ENCODE results near the gene SCART1. TPM values are rescaled to one million over a fixed set of nuclear protein-coding genes. Genes with fewer than 3 reads are reported as not detected.

Gene SCART1
- total and polyA plus RNA-seq, 2 donors (not counting 1 experiment from before 2014, with no cell fraction given), result 0.84 to 2.5 TPM

- Histone ChIP-seq H3K4me3 (replicated peaks in 1 of 4; ENCODE audit: control extremely low read depth in 1 of 4, insufficient read depth in 1 of 4, low read depth in 3 of 4, low read length in 4 of 4) (no peak overlapping the region), H3K27me3 (ENCODE audit: control insufficient read depth, insufficient read depth, low read length) (no peaks in the 10 kb centered on the region), H3K4me1 (ENCODE audit: control insufficient read depth, extremely low read depth, insufficient read depth, low read length) (no peaks in the 10 kb centered on the region), H3K4me2 (ENCODE audit: extremely low read depth, insufficient read depth, low read length) (no peak overlapping the region), H4K20me1 (ENCODE audit: control insufficient read depth, extremely low read depth, insufficient read depth, low read length) (no peaks in the 10 kb centered on the region), H2AFZ (ENCODE audit: low read length) (no peak overlapping the region), H3K9me3 (ENCODE audit: control insufficient read depth, insufficient read depth, low read depth, low read length) (no peaks in the 10 kb centered on the region), H3K79me2 (ENCODE audit: control insufficient read depth, insufficient read depth, low read length) (no peaks in the 10 kb centered on the region), H3K27ac (ENCODE audit: insufficient read depth, low read length) (no peak overlapping the region), H3K36me3 (ENCODE audit: control insufficient read depth, insufficient read depth, low read length) (no peaks in the 10 kb centered on the region), H3K9ac (ENCODE audit: insufficient read depth, low read length) (no peak overlapping the region)
- TF ChIP-seq EZH2 (IDR thresholded peaks at IDR 0.05; ENCODE audit: low read length, missing control alignments), result no peak
- no peak for TF ChIP-seq CTCF (conservative IDR thresholded peaks at IDR 0.05 in 1 of 2, IDR thresholded peaks at IDR 0.05 in 1 of 2; ENCODE audit: low read depth in 1 of 2, low read length in 2 of 2)
- DNase-seq (ENCODE audit: low read depth in 2 of 2), result no peak
Observed at GRCh38 chr10:133474665-133475424, 21.1 kb downstream of the SCART1 start.

- Histone ChIP-seq H3K4me3 (replicated peaks in 1 of 4; ENCODE audit: control extremely low read depth in 1 of 4, insufficient read depth in 1 of 4, low read depth in 3 of 4, low read length in 4 of 4) (no peak overlapping the region), H3K27ac (ENCODE audit: insufficient read depth, low read length) (no peak overlapping the region), H3K9ac (ENCODE audit: insufficient read depth, low read length) (no peak overlapping the region), H2AFZ (ENCODE audit: low read length) (no peak overlapping the region), H3K9me3 (ENCODE audit: control insufficient read depth, insufficient read depth, low read depth, low read length) (no peaks in the 10 kb centered on the region), H3K4me1 (ENCODE audit: control insufficient read depth, extremely low read depth, insufficient read depth, low read length) (no peaks in the 10 kb centered on the region), H3K36me3 (ENCODE audit: control insufficient read depth, insufficient read depth, low read length) (no peaks in the 10 kb centered on the region), H3K4me2 (ENCODE audit: extremely low read depth, insufficient read depth, low read length) (no peak overlapping the region), H4K20me1 (ENCODE audit: control insufficient read depth, extremely low read depth, insufficient read depth, low read length) (no peaks in the 10 kb centered on the region), H3K27me3 (ENCODE audit: control insufficient read depth, insufficient read depth, low read length) (no peaks in the 10 kb centered on the region), H3K79me2 (ENCODE audit: control insufficient read depth, insufficient read depth, low read length) (no peaks in the 10 kb centered on the region)
- DNase-seq (ENCODE audit: low read depth in 2 of 2), result no peak
- TF ChIP-seq EZH2 (IDR thresholded peaks at IDR 0.05; ENCODE audit: low read length, missing control alignments) (no peak), CTCF (conservative IDR thresholded peaks at IDR 0.05 in 1 of 2, IDR thresholded peaks at IDR 0.05 in 1 of 2; ENCODE audit: low read depth in 1 of 2, low read length in 2 of 2) (no peak)
Observed at GRCh38 chr10:133475425-133475734, 21.6 kb downstream of the SCART1 start.

- Histone ChIP-seq H3K79me2 (ENCODE audit: control insufficient read depth, insufficient read depth, low read length) (no peaks in the 10 kb centered on the region), H3K9ac (ENCODE audit: insufficient read depth, low read length) (no peak overlapping the region), H3K9me3 (ENCODE audit: control insufficient read depth, insufficient read depth, low read depth, low read length) (no peaks in the 10 kb centered on the region), H3K27ac (ENCODE audit: insufficient read depth, low read length) (no peak overlapping the region), H3K36me3 (ENCODE audit: control insufficient read depth, insufficient read depth, low read length) (no peaks in the 10 kb centered on the region), H3K27me3 (ENCODE audit: control insufficient read depth, insufficient read depth, low read length) (no peaks in the 10 kb centered on the region), H3K4me2 (ENCODE audit: extremely low read depth, insufficient read depth, low read length) (no peak overlapping the region), H3K4me3 (replicated peaks in 1 of 4; ENCODE audit: control extremely low read depth in 1 of 4, insufficient read depth in 1 of 4, low read depth in 3 of 4, low read length in 4 of 4) (no peak overlapping the region), H2AFZ (ENCODE audit: low read length) (no peak overlapping the region), H3K4me1 (ENCODE audit: control insufficient read depth, extremely low read depth, insufficient read depth, low read length) (no peaks in the 10 kb centered on the region), H4K20me1 (ENCODE audit: control insufficient read depth, extremely low read depth, insufficient read depth, low read length) (no peaks in the 10 kb centered on the region)
- no peak for DNase-seq (ENCODE audit: low read depth in 2 of 2)
- TF ChIP-seq CTCF (conservative IDR thresholded peaks at IDR 0.05 in 1 of 2, IDR thresholded peaks at IDR 0.05 in 1 of 2; ENCODE audit: low read depth in 1 of 2, low read length in 2 of 2) (no peak), EZH2 (IDR thresholded peaks at IDR 0.05; ENCODE audit: low read length, missing control alignments) (no peak)
Observed at GRCh38 chr10:133475821-133476640, 22.3 kb downstream of the SCART1 start.

All from fibroblast of lung (primary cell).